Astrocyte of the cerebellum (primary cell): ENCODE data around the gene CNTNAP3B.
"Not testable (repeated sequence)": the region's sequence is repeated elsewhere in the genome, so short reads cannot be mapped to it uniquely, and the experiment has no call there.

ENCODE experiments used
- DNase-seq: peaks from one replicate; pipeline ENCODE4 v3.0.0-alpha.2; 2011; ENCODE audit warnings: low read depth
- H3K4me3 ChIP-seq: 2 replicates; pipeline ENCODE4 v1.5.1; 2011; ENCODE audit warnings: mild to moderate bottlenecking, low read depth, low read length, moderate library complexity
- in situ Hi-C: cut with HindIII; loops from 2 replicates; pipeline ENCODE4 v1.10.0; 2017; ENCODE audit warnings: low sequenced_read_pairs

CNTNAP3B gene

GRCh38 chr9:42129073-42129729 is at the start of gene CNTNAP3B:
Gene CNTNAP3B, minus strand, starts transcription at chr9:42129426. Its CDS starts 332 bp downstream, at chr9:42129094.
- H3K4me3 ChIP-seq, DNase-seq, in situ Hi-C loops: not testable (repeated sequence)

GRCh38 chr9:42160299-42160698 is 31.1 kb upstream of the CNTNAP3B start:
- in situ Hi-C loops, DNase-seq, H3K4me3 ChIP-seq: not testable (repeated sequence)

GRCh38 chr9:42127056-42127841 is 2.0 kb downstream of the CNTNAP3B start:
- in situ Hi-C loops, H3K4me3 ChIP-seq, DNase-seq: not testable (repeated sequence)

GRCh38 chr9:42121007-42121406 is 8.2 kb downstream of the CNTNAP3B start:
- in situ Hi-C loops, DNase-seq, H3K4me3 ChIP-seq: not testable (repeated sequence)

- H3K4me3 ChIP-seq, DNase-seq, in situ Hi-C loops: not testable (repeated sequence)
Measured at GRCh38 chr9:42095929-42096328, 33.3 kb downstream of the CNTNAP3B start.

GRCh38 chr9:42084559-42084952 is 44.7 kb downstream of the CNTNAP3B start:
- H3K4me3 ChIP-seq, in situ Hi-C loops, DNase-seq: not testable (repeated sequence)

- H3K4me3 ChIP-seq, DNase-seq, in situ Hi-C loops: not testable (repeated sequence)
Measured at GRCh38 chr9:42083877-42084558, 45.2 kb downstream of the CNTNAP3B start.

GRCh38 chr9:42080376-42080775 is 48.9 kb downstream of the CNTNAP3B start:
- H3K4me3 ChIP-seq, in situ Hi-C loops, DNase-seq: not testable (repeated sequence)

- DNase-seq, H3K4me3 ChIP-seq, in situ Hi-C loops: not testable (repeated sequence)
Measured at GRCh38 chr9:42074868-42075267, 54.4 kb downstream of the CNTNAP3B start.

GRCh38 chr9:42071026-42071425 is 58.2 kb downstream of the CNTNAP3B start:
- in situ Hi-C loops, H3K4me3 ChIP-seq, DNase-seq: not testable (repeated sequence)

GRCh38 chr9:42070035-42070799 is 59.0 kb downstream of the CNTNAP3B start:
- in situ Hi-C loops, H3K4me3 ChIP-seq, DNase-seq: not testable (repeated sequence)

- H3K4me3 ChIP-seq, in situ Hi-C loops, DNase-seq: not testable (repeated sequence)
Measured at GRCh38 chr9:42053874-42054273, 75.4 kb downstream of the CNTNAP3B start.

- DNase-seq, H3K4me3 ChIP-seq, in situ Hi-C loops: not testable (repeated sequence)
Measured at GRCh38 chr9:42050701-42051100, 78.5 kb downstream of the CNTNAP3B start.

- DNase-seq, in situ Hi-C loops, H3K4me3 ChIP-seq: not testable (repeated sequence)
Measured at GRCh38 chr9:42044422-42045010, 84.7 kb downstream of the CNTNAP3B start.

- DNase-seq, H3K4me3 ChIP-seq, in situ Hi-C loops: not testable (repeated sequence)
Measured at GRCh38 chr9:42033541-42033940, 95.7 kb downstream of the CNTNAP3B start.

- in situ Hi-C loops, DNase-seq, H3K4me3 ChIP-seq: not testable (repeated sequence)
Measured at GRCh38 chr9:42020639-42021038, 108.6 kb downstream of the CNTNAP3B start.
